DMS 273 (cell line): Measurements from ENCODE around the gene BOC.
A peak's percentile ranks its signal among the peaks of the same experiment; 100 is the strongest.

Experiments
- DNase-seq: peaks from one replicate; lab custom pipeline; 2025; ENCODE audit not compliant: unreplicated experiment; lab: John Stamatoyannopoulos, UW

The BOC gene

GRCh38 chr3:113221721-113222257 is 10.4 kb downstream of the BOC start:
- DNase-seq: no peak

GRCh38 chr3:113222451-113223086 is 11.2 kb downstream of the BOC start:
- peak; percentile 89 for DNase-seq

GRCh38 chr3:113223475-113224281 is 12.3 kb downstream of the BOC start:
- no peak for DNase-seq

GRCh38 chr3:113225286-113225685 is 13.9 kb downstream of the BOC start:
- no peak for DNase-seq

- DNase-seq: no peak
Observed at GRCh38 chr3:113226491-113226890, 15.1 kb downstream of the BOC start.

GRCh38 chr3:113227146-113227545 is 15.8 kb downstream of the BOC start:
- peak; percentile 55 for DNase-seq

- DNase-seq: peak; percentile 47
Observed at GRCh38 chr3:113228498-113229286, 17.3 kb downstream of the BOC start.

- DNase-seq: no peak
Observed at GRCh38 chr3:113231391-113231790, 20.0 kb downstream of the BOC start.

GRCh38 chr3:113231827-113232253 is 20.5 kb downstream of the BOC start:
- DNase-seq: peak; percentile 86

GRCh38 chr3:113232342-113232741 is 21.0 kb downstream of the BOC start:
- DNase-seq: peak; percentile 24

- no peak for DNase-seq
Observed at GRCh38 chr3:113233497-113233896, 22.1 kb downstream of the BOC start.

GRCh38 chr3:113234028-113234427 is 22.7 kb downstream of the BOC start:
- DNase-seq: no peak

GRCh38 chr3:113234688-113235260 is 23.4 kb downstream of the BOC start:
- peak; percentile 52 for DNase-seq

GRCh38 chr3:113238503-113238902 is 27.1 kb downstream of the BOC start:
- DNase-seq: no peak

- peak; percentile 38 for DNase-seq
Observed at GRCh38 chr3:113240841-113241240, 29.5 kb downstream of the BOC start.

- peak; percentile 86 for DNase-seq
Observed at GRCh38 chr3:113241292-113242095, 30.1 kb downstream of the BOC start.

GRCh38 chr3:113242096-113242581 is 30.8 kb downstream of the BOC start:
- no peak for DNase-seq

- no peak for DNase-seq
Observed at GRCh38 chr3:113243071-113243470, 31.7 kb downstream of the BOC start.

- peak; percentile 74 for DNase-seq
Observed at GRCh38 chr3:113243846-113244245, 32.5 kb downstream of the BOC start.

GRCh38 chr3:113245761-113246161 is 34.4 kb downstream of the BOC start:
- DNase-seq: no peak
